ENCODE data around the gene KRTAP5-10. TPM values are rescaled to one million over a fixed set of nuclear protein-coding genes. Genes with fewer than 3 reads are reported as not detected.
"Not testable (repeated sequence)": the region's sequence is repeated elsewhere in the genome, so short reads cannot be mapped to it uniquely, and the experiment has no call there.

The KRTAP5-10 gene
- total RNA-seq, 1 experiment from 2014 or later: not detected

DNA sequence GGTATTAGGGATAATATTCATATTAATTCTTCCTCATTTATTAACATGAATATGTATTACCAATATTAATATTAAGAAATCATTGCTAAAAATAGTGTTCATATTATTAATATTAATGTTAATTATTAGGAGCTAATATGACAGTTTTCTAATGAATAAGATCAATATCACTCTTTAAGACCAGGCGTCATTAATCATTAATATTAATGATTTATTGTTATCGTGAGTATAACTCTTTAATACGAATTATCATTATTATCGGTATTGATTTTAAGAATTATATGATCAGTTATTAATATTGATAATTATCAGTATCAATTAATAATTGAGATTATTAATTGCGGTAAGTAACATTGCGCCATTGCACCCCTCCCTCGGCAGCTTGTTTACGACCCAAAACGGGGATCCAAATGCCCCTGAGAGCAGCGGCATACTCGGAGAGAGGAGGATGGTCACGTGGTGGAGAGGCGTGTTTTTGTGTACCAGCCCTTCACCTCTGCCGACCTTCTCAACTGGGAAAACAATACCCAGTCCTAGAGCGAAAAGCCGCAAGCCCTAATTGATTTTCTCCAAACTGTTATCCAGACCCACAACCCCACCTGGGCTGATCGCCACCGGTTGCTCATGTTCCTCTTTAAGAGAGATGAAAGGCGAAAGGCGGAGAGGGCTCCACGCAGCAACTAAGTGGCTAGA is 46.0 kb downstream of the KRTAP5-10 start:
- not testable (repeated sequence) for DNase-seq (ENCODE audit: low read depth)

DNA sequence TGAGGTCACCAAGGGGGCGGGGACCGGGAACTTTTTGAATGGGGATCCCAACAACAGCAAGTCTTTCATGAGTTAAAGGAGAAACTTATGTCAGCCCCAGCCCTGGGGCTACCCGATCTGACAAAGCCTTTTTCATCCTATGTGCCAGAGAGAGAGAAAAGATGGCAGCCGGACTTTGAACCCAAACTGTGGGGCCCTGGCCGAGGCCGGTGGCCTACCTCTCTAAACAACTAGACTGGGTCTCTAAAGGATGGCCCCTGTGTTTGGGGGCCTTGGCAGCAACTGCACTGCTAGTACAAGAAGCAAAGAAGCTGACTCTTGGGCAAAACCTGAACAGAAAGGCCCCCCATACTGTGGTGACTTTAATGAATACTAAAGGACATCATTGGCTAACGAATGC is 48.6 kb downstream of the KRTAP5-10 start:
- DNase-seq (ENCODE audit: low read depth): not testable (repeated sequence)

DNA sequence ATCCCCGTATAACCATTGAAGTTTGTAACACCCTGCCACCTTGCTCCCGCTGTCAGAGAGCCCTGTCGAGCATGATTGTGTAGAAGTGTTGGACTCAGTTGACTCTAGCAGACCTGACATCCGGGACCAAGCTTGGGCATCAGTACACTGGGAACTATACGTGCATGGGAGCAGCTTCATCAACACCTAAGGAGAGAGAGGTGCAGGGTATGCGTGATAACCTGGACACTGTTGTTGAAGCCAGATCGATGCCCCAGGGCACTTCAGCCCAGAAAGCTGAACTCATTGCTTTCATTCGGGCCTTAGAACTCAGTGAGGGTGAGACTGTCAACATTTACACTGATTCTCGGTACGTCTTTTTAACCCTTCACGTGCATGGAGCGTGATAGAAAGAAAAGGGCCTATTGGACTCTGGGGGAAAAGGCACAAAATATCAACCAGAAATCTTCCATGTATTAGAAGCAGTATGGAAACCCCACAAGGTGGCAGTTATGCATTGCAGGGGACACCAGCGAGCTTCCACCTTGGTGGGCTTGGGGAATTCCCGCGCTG is 49.1 kb downstream of the KRTAP5-10 start:
- not testable (repeated sequence) for DNase-seq (ENCODE audit: low read depth)

DNA sequence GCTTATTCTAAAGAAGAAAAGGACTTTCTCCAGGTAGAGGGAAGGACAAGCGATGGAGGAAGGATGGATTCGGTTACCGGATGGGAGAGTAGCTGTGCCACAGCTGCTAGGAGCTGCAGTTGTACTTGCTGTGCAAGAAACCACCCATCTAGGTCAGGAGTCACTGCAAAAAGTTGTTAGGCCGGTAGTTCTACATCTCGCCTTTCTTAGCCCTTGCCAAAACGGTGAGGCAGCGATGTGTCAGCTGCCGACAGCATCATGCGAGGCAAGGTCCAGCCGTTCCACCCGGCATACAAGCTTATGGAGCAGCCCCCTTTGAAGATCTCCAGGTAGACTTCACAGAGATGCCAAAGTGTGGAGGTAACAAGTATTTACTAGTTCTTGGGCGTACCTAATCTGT is 49.6 kb downstream of the KRTAP5-10 start:
- DNase-seq (ENCODE audit: low read depth): not testable (repeated sequence)

Other genes with a start within 250 kb of the KRTAP5-10 start
- gene DHCR7, start 117.2 kb upstream of the KRTAP5-10 start, total RNA-seq (2014; rRNA removed; shearing (Covaris generic)): 99.2 and 123 TPM in 2 replicates
- 21.1 and 23.8 TPM in 2 replicates for gene NADSYN1, start 112.4 kb upstream of the KRTAP5-10 start, total RNA-seq (2014; rRNA removed; shearing (Covaris generic))
- gene KRTAP5-7, start 38.3 kb upstream of the KRTAP5-10 start, total RNA-seq (2014; rRNA removed; shearing (Covaris generic)): not detected in 2 replicates
- gene KRTAP5-8, start 27.5 kb upstream of the KRTAP5-10 start, total RNA-seq (2014; rRNA removed; shearing (Covaris generic)): not detected in 2 replicates
- gene KRTAP5-9, start 17.1 kb upstream of the KRTAP5-10 start, total RNA-seq (2014; rRNA removed; shearing (Covaris generic)): not detected in 2 replicates
- not detected in 2 replicates for gene KRTAP5-11, start 17.3 kb downstream of the KRTAP5-10 start, total RNA-seq (2014; rRNA removed; shearing (Covaris generic))